Large intestine (tissue), 3 donors: ENCODE measurements around the gene MEP1B. TPM values are rescaled to one million over a fixed set of nuclear protein-coding genes. Genes with fewer than 3 reads are reported as not detected.

Source experiments
- DNase-seq, 2 donors: peaks; one replicate each; pipeline versions ENCODE4 v3.0.0 to v3.0.0-alpha.2; 2013
- H3K27ac ChIP-seq: one replicate; pipeline ENCODE4 v1.5.1; 2013; ENCODE audit warnings: low read length
- H3K27me3 ChIP-seq: 2 replicates; pipeline ENCODE4 v1.6.1; 2013; ENCODE audit warnings: low read length; ENCODE audit not compliant: control insufficient read depth, insufficient read depth
- H3K36me3 ChIP-seq: 2 replicates; pipeline ENCODE4 v1.6.1; 2013; ENCODE audit warnings: low read length; ENCODE audit not compliant: control insufficient read depth, insufficient read depth
- H3K4me1 ChIP-seq: one replicate; pipeline ENCODE4 v1.6.1; 2013; ENCODE audit warnings: low read length; ENCODE audit not compliant: control insufficient read depth, insufficient read depth
- H3K4me3 ChIP-seq: one replicate; pipeline ENCODE4 v1.5.1; 2013; ENCODE audit warnings: low read length
- H3K9me3 ChIP-seq: one replicate; pipeline ENCODE4 v1.6.1; 2013; ENCODE audit warnings: mild to moderate bottlenecking, low read depth, low read length, moderate library complexity; ENCODE audit not compliant: control insufficient read depth
- WGBS: methylation state at CpG from one replicate; pipeline ENCODE4 v1.1.5; 2013; ENCODE audit warnings: low lambda C conversion rate; ENCODE audit not compliant: insufficient coverage; 5-methylcytosine and 5-hydroxymethylcytosine counted together
- polyA plus RNA-seq: library from polyadenylated mRNA; unstranded; fragments of 120-200 nt; gene quantifications from one replicate; pipeline ENCODE4 v1.2.1, GENCODE V29; 2013

MEP1B gene
- polyA plus RNA-seq, 1 donor = 0.45 TPM

- 58% methylated on average over 2 of the region's 5 CpGs for WGBS
- Histone ChIP-seq H3K27me3 (no peaks in the 10 kb centered on the region), H3K36me3 (no peaks in the 10 kb centered on the region), H3K9me3 (no peaks in the 10 kb centered on the region), H3K27ac (no peak overlapping the region), H3K4me1 (no peaks in the 10 kb centered on the region), H3K4me3 (no peak overlapping the region)
- no peak for DNase-seq
Observed at GRCh38 chr18:32244881-32245280, 55.0 kb downstream of the MEP1B start.

DNA sequence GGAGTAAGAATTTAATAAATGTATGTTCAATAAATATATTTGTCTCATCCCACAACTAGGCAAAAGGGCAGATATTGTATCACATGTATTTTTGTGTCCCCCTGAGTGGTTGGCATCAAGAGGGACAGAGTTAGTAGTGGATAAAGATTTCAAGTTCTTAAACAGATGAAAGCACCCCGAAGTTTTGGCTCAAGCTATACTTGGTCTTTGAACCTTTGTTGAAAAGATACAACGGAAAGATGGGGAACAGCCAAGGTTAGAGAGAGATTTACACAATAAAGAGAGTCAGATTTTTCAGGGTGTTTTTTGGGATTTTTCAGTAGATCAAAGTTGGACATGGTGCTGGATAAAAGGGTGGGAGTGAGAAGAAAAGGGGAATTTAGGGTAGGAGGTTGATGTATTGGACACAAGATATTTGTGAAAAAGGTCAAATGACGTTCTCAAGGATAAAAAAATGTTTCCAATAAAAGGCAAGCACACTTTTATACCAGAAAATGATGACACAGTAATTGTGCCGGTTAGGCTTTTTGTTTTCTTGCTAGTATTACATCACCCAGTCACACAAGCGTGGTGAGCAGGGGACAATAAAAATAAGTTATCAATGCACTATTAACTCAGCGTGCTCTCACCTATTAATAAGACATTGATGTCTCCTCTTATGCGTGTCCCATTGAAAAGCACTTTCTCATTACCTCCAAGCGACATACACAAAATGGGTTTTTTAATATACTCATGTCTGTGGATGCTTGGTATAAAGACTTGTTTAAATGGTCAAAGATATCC lies 59.5 kb downstream of the MEP1B start:
- Histone ChIP-seq H3K9me3 (no peaks in the 10 kb centered on the region), H3K36me3 (no peaks in the 10 kb centered on the region), H3K4me1 (no peaks in the 10 kb centered on the region), H3K4me3 (no peak overlapping the region), H3K27ac (no peak overlapping the region), H3K27me3 (no peaks in the 10 kb centered on the region)
- no peak for DNase-seq
- WGBS = 82% methylated on average over 3 of the region's 8 CpGs

- no CpG with 5 or more reads among the region's 3 CpGs for WGBS
- H3K36me3 ChIP-seq = no peaks in the 10 kb centered on the region
Observed at GRCh38 chr18:32251466-32251865, 61.6 kb downstream of the MEP1B start.

DNA sequence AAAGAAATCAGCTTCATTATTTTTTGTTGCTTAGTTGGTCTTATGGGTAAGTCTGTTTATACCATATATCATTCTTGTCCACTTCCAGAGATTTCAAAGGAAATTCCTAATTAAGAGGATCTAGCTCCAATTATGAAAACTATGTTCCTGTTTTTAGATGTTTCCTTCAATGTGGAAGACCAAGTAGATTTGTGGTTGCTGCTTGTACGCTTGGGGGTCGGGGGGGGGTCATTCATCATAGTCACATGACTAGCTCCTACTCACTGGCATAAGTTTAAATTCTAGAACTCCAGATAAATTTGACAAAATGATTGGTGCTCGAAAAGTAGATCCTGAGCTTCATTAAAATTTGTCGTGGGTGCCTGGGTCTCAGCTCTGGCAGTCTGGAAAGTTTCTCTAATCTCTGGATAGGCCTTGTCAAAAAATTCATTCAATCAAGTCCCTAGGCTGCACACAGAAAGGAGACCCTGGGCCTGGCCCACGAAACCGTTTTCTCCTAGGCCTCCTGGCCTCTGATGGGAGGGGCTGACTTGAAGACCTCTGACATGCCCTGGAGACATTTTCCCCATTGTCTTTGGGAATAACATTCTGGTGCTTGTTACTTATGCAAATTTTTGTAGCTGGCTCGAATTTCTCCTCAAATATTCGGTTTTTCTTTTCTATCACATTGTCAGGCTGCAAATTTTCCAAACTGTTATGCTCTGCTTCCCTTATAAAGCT lies 62.5 kb downstream of the MEP1B start:
- Histone ChIP-seq H3K9me3 (no peaks in the 10 kb centered on the region), H3K4me3 (no peak overlapping the region), H3K27me3 (no peaks in the 10 kb centered on the region), H3K27ac (no peak overlapping the region), H3K4me1 (peaks cover 4% of the 10 kb centered on the region), H3K36me3 (no peaks in the 10 kb centered on the region)
- 83% methylated on average over 2 of the region's 8 CpGs for WGBS
- no peak for DNase-seq

More at GRCh38 chr18:32251466-32251865, 61.6 kb downstream of the MEP1B start:
- no peaks in the 10 kb centered on the region for H3K4me1 ChIP-seq
- no peaks in the 10 kb centered on the region for H3K9me3 ChIP-seq
- H3K4me3 ChIP-seq = no peak overlapping the region
- no peaks in the 10 kb centered on the region for H3K27me3 ChIP-seq
- no peak for DNase-seq
- H3K27ac ChIP-seq = no peak overlapping the region

DNA sequence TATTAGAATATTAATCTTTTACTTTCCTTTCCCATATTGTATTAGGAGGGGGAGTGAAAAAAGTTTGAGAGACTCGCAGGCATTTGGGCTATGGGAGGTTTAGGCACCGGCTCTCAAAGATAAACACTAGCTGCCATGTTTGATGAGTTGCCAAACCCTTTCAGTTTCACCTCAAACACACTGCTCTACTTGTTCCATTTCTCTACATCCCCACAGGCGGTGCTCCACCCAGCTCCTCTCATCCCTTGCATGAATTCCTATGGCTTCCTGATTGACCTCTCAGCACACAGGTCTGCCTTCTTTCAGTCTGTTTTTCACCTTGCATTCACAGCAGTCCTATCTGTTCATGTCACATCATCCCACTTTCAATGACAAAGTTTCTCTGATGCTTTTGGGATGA lies 65.7 kb downstream of the MEP1B start:
- 80% methylated on average over 1 of the region's 3 CpGs for WGBS
- H3K4me1 ChIP-seq = peaks cover 31% of the 10 kb centered on the region

GRCh38 chr18:32257084-32257785 lies 67.4 kb downstream of the MEP1B start:
- no peaks in the 10 kb centered on the region for H3K36me3 ChIP-seq
- H3K27ac ChIP-seq = peak overlapping the region; percentile 58
- WGBS = 80% methylated on average over 1 of the region's 5 CpGs
- DNase-seq = no peak
- H3K9me3 ChIP-seq = no peaks in the 10 kb centered on the region
- H3K27me3 ChIP-seq = no peaks in the 10 kb centered on the region
- H3K4me1 ChIP-seq = peaks cover 31% of the 10 kb centered on the region
- no peak overlapping the region for H3K4me3 ChIP-seq

More for the DNA sequence above, 65.7 kb downstream of the MEP1B start:
- no peak for DNase-seq
- Histone ChIP-seq H3K4me3 (no peak overlapping the region), H3K36me3 (no peaks in the 10 kb centered on the region), H3K27me3 (no peaks in the 10 kb centered on the region), H3K27ac (no peak overlapping the region), H3K9me3 (no peaks in the 10 kb centered on the region)

GRCh38 chr18:32258148-32258547 lies 68.3 kb downstream of the MEP1B start:
- no peaks in the 10 kb centered on the region for H3K36me3 ChIP-seq
- H3K27ac ChIP-seq = peak overlapping the region; percentile 76
- no peaks in the 10 kb centered on the region for H3K27me3 ChIP-seq
- WGBS = 33% methylated on average over 1 of the region's 2 CpGs
- no peak overlapping the region for H3K4me3 ChIP-seq
- DNase-seq = peak in 1 of 2 donors; percentile 54
- H3K9me3 ChIP-seq = no peaks in the 10 kb centered on the region
- H3K4me1 ChIP-seq = peaks cover 31% of the 10 kb centered on the region

- Histone ChIP-seq H3K9me3 (no peaks in the 10 kb centered on the region), H3K27ac (peak overlapping the region; percentile 76), H3K4me1 (peaks cover 31% of the 10 kb centered on the region), H3K36me3 (no peaks in the 10 kb centered on the region), H3K4me3 (no peak overlapping the region), H3K27me3 (no peaks in the 10 kb centered on the region)
- peak in 1 of 2 donors; percentile 48 for DNase-seq
- 72% methylated on average over 2 of the region's 5 CpGs for WGBS
Observed at GRCh38 chr18:32258558-32259204, 68.8 kb downstream of the MEP1B start.

DNA sequence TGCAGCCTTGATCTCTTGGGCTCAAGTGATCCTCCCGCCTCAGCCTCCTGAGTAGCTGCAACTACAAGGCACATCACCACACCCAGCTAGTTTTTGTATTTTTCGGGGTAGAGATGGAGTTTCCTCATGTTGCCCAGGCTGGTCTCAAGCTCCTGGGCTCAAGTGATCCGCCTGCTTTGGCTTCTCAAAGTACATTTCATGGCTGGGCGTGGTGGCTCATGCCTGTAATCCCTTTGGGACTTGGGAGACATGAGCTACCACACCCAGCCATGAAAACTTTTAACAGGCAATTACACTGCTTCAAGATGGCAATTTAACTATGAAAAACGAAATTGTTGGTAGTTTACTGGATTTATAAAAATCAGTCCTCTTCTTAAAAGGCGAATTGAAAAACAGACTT lies 69.7 kb downstream of the MEP1B start:
- peaks cover 31% of the 10 kb centered on the region for H3K4me1 ChIP-seq
- no peak overlapping the region for H3K4me3 ChIP-seq
- DNase-seq = no peak
- H3K27me3 ChIP-seq = no peaks in the 10 kb centered on the region
- H3K36me3 ChIP-seq = no peaks in the 10 kb centered on the region
- WGBS = 89% methylated on average over 4 of the region's 6 CpGs
- no peaks in the 10 kb centered on the region for H3K9me3 ChIP-seq
- peak overlapping the region; percentile 76 for H3K27ac ChIP-seq

DNA sequence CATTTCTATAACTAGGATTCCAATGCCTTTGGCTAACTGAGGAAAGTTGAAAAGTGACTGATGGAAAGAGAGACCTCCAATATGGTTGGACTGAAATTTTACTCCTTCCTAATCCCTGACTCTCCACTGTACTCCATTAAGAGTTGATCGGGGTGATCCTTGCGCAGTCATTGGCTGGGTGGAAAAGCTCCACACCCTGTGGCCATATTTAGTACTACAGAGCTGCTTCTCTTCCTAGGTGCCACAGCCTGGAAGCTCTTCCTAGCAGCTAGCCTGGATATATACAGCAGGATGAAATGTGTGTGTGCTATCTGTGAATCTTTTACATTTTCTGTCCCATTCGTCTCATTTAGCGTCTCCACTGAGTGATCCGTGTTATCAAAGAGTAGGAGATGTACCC lies 71.2 kb downstream of the MEP1B start:
- DNase-seq = no peak
- H3K4me1 ChIP-seq = peaks cover 35% of the 10 kb centered on the region
- H3K36me3 ChIP-seq = no peaks in the 10 kb centered on the region
- no peaks in the 10 kb centered on the region for H3K27me3 ChIP-seq
- no peaks in the 10 kb centered on the region for H3K9me3 ChIP-seq
- WGBS = 95% methylated on average over 3 of the region's 5 CpGs
- no peak overlapping the region for H3K4me3 ChIP-seq
- no peak overlapping the region for H3K27ac ChIP-seq
